ENCODE results near the gene BZW2. TPM values are rescaled to one million over a fixed set of nuclear protein-coding genes. Genes with fewer than 3 reads are reported as not detected.

BZW2 gene
- total RNA-seq, 1 donor from 2014 or later, result 126 TPM

DNA sequence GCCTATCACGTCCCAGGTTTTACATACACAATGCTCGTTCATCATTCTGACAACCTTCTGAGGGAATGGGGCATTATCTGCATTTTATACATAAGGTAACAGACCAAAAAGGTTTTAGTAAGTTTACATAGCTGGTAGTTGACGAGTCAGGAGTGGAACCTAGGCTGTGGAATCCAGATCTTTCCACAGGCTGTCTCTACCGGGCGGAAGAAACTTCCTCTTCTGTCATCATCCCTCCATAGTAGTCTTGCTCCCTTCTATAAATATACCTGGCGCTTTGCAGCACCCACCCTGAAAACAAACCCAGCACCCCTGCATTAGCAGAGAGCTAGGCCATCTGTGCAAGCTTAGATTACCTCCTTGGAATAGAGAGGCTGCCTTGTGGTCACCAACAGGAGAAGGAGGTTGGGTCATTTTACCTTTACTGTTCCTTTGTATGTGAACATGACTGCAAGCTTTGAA lies 108.9 kb downstream of the BZW2 start:
- H3K36me3 ChIP-seq, result no peaks in the 10 kb centered on the region
- peaks cover 9% of the 10 kb centered on the region for H3F3A ChIP-seq (ENCODE audit: low read depth)
- H3K4me3 ChIP-seq, result peak overlapping the region; percentile 85
- peaks cover 2% of the 10 kb centered on the region for H3K27me3 Mint-ChIP-seq (ENCODE audit: insufficient read depth, low read depth)
- peaks cover 27% of the 10 kb centered on the region for H3K4me1 Mint-ChIP-seq
- no peaks in the 10 kb centered on the region for H4K20me1 ChIP-seq (ENCODE audit: low read depth)
- H3K9me3 Mint-ChIP-seq, result peaks cover 2% of the 10 kb centered on the region
- peaks cover 10% of the 10 kb centered on the region for H3K36me3 Mint-ChIP-seq
- H3K9me3 ChIP-seq (ENCODE audit: low read depth), result no peaks in the 10 kb centered on the region
- no peak overlapping the region for H3K9ac ChIP-seq
- DNase-seq (ENCODE audit: low spot score), result no peak
- peak overlapping the region; percentile 70 for H3K27ac Mint-ChIP-seq
- TF ChIP-seq EZH2 (IDR thresholded peaks at IDR 0.05) (no peak), EZH2phosphoT487 (IDR thresholded peaks at IDR 0.05) (no peak)
- TF ChIP-seq, protein P1, sequence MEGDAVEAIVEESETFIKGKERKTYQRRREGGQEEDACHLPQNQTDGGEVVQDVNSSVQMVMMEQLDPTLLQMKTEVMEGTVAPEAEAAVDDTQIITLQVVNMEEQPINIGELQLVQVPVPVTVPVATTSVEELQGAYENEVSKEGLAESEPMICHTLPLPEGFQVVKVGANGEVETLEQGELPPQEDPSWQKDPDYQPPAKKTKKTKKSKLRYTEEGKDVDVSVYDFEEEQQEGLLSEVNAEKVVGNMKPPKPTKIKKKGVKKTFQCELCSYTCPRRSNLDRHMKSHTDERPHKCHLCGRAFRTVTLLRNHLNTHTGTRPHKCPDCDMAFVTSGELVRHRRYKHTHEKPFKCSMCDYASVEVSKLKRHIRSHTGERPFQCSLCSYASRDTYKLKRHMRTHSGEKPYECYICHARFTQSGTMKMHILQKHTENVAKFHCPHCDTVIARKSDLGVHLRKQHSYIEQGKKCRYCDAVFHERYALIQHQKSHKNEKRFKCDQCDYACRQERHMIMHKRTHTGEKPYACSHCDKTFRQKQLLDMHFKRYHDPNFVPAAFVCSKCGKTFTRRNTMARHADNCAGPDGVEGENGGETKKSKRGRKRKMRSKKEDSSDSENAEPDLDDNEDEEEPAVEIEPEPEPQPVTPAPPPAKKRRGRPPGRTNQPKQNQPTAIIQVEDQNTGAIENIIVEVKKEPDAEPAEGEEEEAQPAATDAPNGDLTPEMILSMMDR (IDR thresholded peaks at IDR 0.05), result no peak
- H3K27me3 ChIP-seq, result peaks cover 15% of the 10 kb centered on the region
- H3K4me3 Mint-ChIP-seq, result peak overlapping the region; percentile 97
- no peak overlapping the region for H3K27ac ChIP-seq
- H2AFZ ChIP-seq (replicated peaks), result peak overlapping the region; percentile 98
- H3K4me2 ChIP-seq, result peak overlapping the region; percentile 79
- peaks cover 6% of the 10 kb centered on the region for H3K4me1 ChIP-seq
- H3K79me2 ChIP-seq (ENCODE audit: low read depth), result peaks cover 34% of the 10 kb centered on the region

DNA sequence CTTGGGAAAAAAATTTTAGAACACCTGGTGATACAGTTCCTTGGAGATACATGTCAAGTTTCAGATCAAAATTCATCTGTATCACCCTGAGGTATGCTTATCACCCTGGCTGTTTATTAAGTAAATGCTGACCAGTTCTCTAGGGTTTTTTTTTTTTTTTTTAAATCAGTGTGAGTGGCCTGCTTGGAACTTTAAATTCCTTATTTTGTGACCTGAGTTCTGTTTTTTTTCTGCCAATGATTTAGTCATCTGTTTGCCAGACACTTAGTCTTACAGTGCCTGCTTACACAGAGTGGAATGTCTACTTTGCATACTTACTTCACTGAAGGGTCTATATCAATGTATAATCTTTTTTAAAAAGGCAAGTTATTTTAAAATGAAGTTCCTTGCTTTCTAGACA lies 109.4 kb downstream of the BZW2 start:
- peaks cover 9% of the 10 kb centered on the region for H3F3A ChIP-seq (ENCODE audit: low read depth)
- TF ChIP-seq, protein P1 (IDR thresholded peaks at IDR 0.05), result no peak
- TF ChIP-seq EZH2phosphoT487 (IDR thresholded peaks at IDR 0.05) (no peak), EZH2 (IDR thresholded peaks at IDR 0.05) (no peak)
- no peak overlapping the region for H3K27ac ChIP-seq
- H3K9ac ChIP-seq, result no peak overlapping the region
- no peak overlapping the region for H2AFZ ChIP-seq (replicated peaks)
- H3K4me1 Mint-ChIP-seq, result peaks cover 23% of the 10 kb centered on the region
- no peak overlapping the region for H3K4me3 ChIP-seq
- no peak overlapping the region for H3K27ac Mint-ChIP-seq
- H3K4me3 Mint-ChIP-seq, result peak overlapping the region; percentile 97
- peaks cover 6% of the 10 kb centered on the region for H3K4me1 ChIP-seq
- no peaks in the 10 kb centered on the region for H3K9me3 ChIP-seq (ENCODE audit: low read depth)
- no peak for DNase-seq (ENCODE audit: low spot score)
- no peaks in the 10 kb centered on the region for H3K36me3 ChIP-seq
- H3K4me2 ChIP-seq, result peak overlapping the region; percentile 79
- H3K36me3 Mint-ChIP-seq, result peaks cover 11% of the 10 kb centered on the region
- no peaks in the 10 kb centered on the region for H4K20me1 ChIP-seq (ENCODE audit: low read depth)
- peaks cover 2% of the 10 kb centered on the region for H3K27me3 Mint-ChIP-seq (ENCODE audit: insufficient read depth, low read depth)
- peaks cover 6% of the 10 kb centered on the region for H3K9me3 Mint-ChIP-seq
- H3K27me3 ChIP-seq, result peaks cover 15% of the 10 kb centered on the region
- peaks cover 34% of the 10 kb centered on the region for H3K79me2 ChIP-seq (ENCODE audit: low read depth)

Other genes with a start within 250 kb of the BZW2 start
- 1.4 and 2.6 TPM in 2 replicates for gene CRPPA, start 224.6 kb upstream of the BZW2 start, total RNA-seq (ENCODE audit: low replicate concordance)
- 1.9 TPM in 2 replicates for gene SOSTDC1, start 180.4 kb upstream of the BZW2 start, total RNA-seq (ENCODE audit: low replicate concordance)
- not detected in 2 replicates for gene LRRC72, start 119.4 kb upstream of the BZW2 start, total RNA-seq (ENCODE audit: low replicate concordance)
- 47.7 and 68.5 TPM in 2 replicates for gene ANKMY2, start 427 bp upstream of the BZW2 start, total RNA-seq (ENCODE audit: low replicate concordance)
- gene TSPAN13, start 107.6 kb downstream of the BZW2 start, total RNA-seq (ENCODE audit: low replicate concordance), result 25.6 and 41.2 TPM in 2 replicates
- not detected in 2 replicates for gene AGR2, start 158.8 kb downstream of the BZW2 start, total RNA-seq (ENCODE audit: low replicate concordance)
- gene AGR3, start 235.8 kb downstream of the BZW2 start, total RNA-seq (ENCODE audit: low replicate concordance), result not detected in 2 replicates